ENCODE measurements around the gene ZNF664. TPM values are rescaled to one million over a fixed set of nuclear protein-coding genes. Genes with fewer than 3 reads are reported as not detected.

The ZNF664 gene
- total and polyA plus RNA-seq, 10 of the 15 experiments (the other 5 are each of a cell fraction or from before 2014, with no cell fraction given): 1.8 to 65.6 (median 30.8) TPM

GRCh38 chr12:123992118-123992825 is 19.3 kb downstream of the ZNF664 start:
- DNase-seq (ENCODE audit: low read depth, low spot score): no peak
- no peak overlapping the region for H3K4me2 ChIP-seq (ENCODE audit: control insufficient read depth, insufficient read depth)
- BruUV-seq (replicated peaks): no TSS peak
- no peak for FAIRE-seq
- H2AFZ ChIP-seq (ENCODE audit: control insufficient read depth, low read depth, low read length): no peak overlapping the region
- peaks cover 3 to 31% of the 10 kb centered on the region in 2 experiments for H3K36me3 ChIP-seq (ENCODE audit: control insufficient read depth in 2 of 2, insufficient read depth in 2 of 2, low read length in 1 of 2)
- H3K4me1 ChIP-seq (ENCODE audit: control insufficient read depth, insufficient read depth, low read length): no peaks in the 10 kb centered on the region
- no peak overlapping the region for H3K27ac ChIP-seq (ENCODE audit: control insufficient read depth, insufficient read depth)
- CTCF ChIA-PET: interaction anchor here (0.9 to 1.6 kb wide), 3 partner anchors 8 to 44 kb away, joined by 3 to 5 read pairs (median 3); no protein-coding TSS in a partner anchor
- no peak for TF ChIP-seq ZNF384 (IDR thresholded peaks at IDR 0.05; ENCODE audit: borderline replicate concordance, low read depth, low read length)
- no peak for TF ChIP-seq MYC (IDR thresholded peaks at IDR 0.05; ENCODE audit: insufficient read depth, insufficient read length, insufficient replicate concordance, low read length, severe bottlenecking)
- no peak for TF ChIP-seq GABPA (IDR thresholded peaks at IDR 0.05; ENCODE audit: low read depth)
- no peak for TF ChIP-seq SP1 (IDR thresholded peaks at IDR 0.05; ENCODE audit: low read depth, low read length)
- TF ChIP-seq NFIC (IDR thresholded peaks at IDR 0.05; ENCODE audit: low read depth, low read length): no peak
- TF ChIP-seq NFXL1 (IDR thresholded peaks at IDR 0.05; ENCODE audit: borderline replicate concordance): no peak
- no peak for TF ChIP-seq RELB (IDR thresholded peaks at IDR 0.05; ENCODE audit: low read depth)
- H3K9me3 ChIP-seq (replicated peaks; ENCODE audit: control insufficient read depth, insufficient read depth, low read length): no peaks in the 10 kb centered on the region
- no peaks in the 10 kb centered on the region for H3K79me2 ChIP-seq (ENCODE audit: control insufficient read depth, insufficient read depth, low read length)
- POLR2A ChIA-PET: interaction anchor here (0.6 kb wide), 1 partner anchor 241 kb away, joined by 3 read pairs; no protein-coding TSS in a partner anchor
- 80% methylated on average over 8 of the region's 8 CpGs for WGBS (ENCODE audit: insufficient coverage, insufficient replicate concordance, low lambda C conversion rate, missing lambda C conversion rate)
- no peak overlapping the region for H3K9ac ChIP-seq (ENCODE audit: control insufficient read depth, insufficient read depth, low read length)
- no peaks in the 10 kb centered on the region for H3K27me3 ChIP-seq (replicated peaks in 1 of 2; ENCODE audit: control insufficient read depth in 2 of 2, insufficient read depth in 2 of 2, low read length in 1 of 2)
- no peaks in the 10 kb centered on the region for H4K20me1 ChIP-seq (ENCODE audit: control insufficient read depth, insufficient read depth)
- intact Hi-C loops (cut with micrococcal nuclease; ENCODE audit: unreplicated experiment): no loop called here
- SMC1A ChIA-PET (ENCODE audit: uncharacterized antibody, unreplicated experiment): no interaction called here
- no peak overlapping the region for H3K4me3 ChIP-seq
- in situ Hi-C loops (cut with MboI): no loop called here
- no peak for ATAC-seq
- RAD21 ChIA-PET (ENCODE audit: unreplicated experiment): no interaction called here

Measured in GM12878 (cell line).